KMS-11 (cell line): Measurements from ENCODE around the gene CRTC1.

Source experiments
- H2AFZ ChIP-seq: fragments of 200-600 bp; sonication (generic); 2 replicates; pipeline ENCODE4 v1.6.1; 2016; ENCODE audit warnings: antibody characterized with exemption, mixed run types, low read depth
- H3K27ac ChIP-seq: fragments of 200-600 bp; sonication (generic); 2 replicates; pipeline ENCODE4 v1.6.1; 2016; ENCODE audit warnings: mild to moderate bottlenecking, mixed run types
- H3K27me3 ChIP-seq: fragments of 200-600 bp; sonication (generic); 2 replicates; pipeline ENCODE4 v1.6.1; 2017; ENCODE audit warnings: mild to moderate bottlenecking, low read depth, mixed run types, moderate library complexity; ENCODE audit not compliant: insufficient read depth
- H3K36me3 ChIP-seq: fragments of 200-600 bp; sonication (generic); 2 replicates; pipeline ENCODE4 v1.6.1; 2017; ENCODE audit warnings: mild to moderate bottlenecking, mixed run types; ENCODE audit not compliant: insufficient read depth
- H3K4me1 ChIP-seq: fragments of 200-600 bp; sonication (generic); 2 replicates; pipeline ENCODE4 v1.6.1; 2016; ENCODE audit warnings: mild to moderate bottlenecking, low read depth, mixed run types; ENCODE audit not compliant: poor library complexity, severe bottlenecking
- H3K4me2 ChIP-seq: fragments of 200-600 bp; sonication (generic); 2 replicates; pipeline ENCODE4 v1.7.0; 2016; ENCODE audit warnings: mild to moderate bottlenecking, mixed run types
- H3K4me3 ChIP-seq: fragments of 200-600 bp; sonication (generic); IDR thresholded peaks from 2 replicates; pipeline ENCODE4 v1.6.1; 2017; ENCODE audit warnings: low read depth, low read length, mixed read lengths; ENCODE audit not compliant: insufficient read depth
- H3K79me2 ChIP-seq: fragments of 200-600 bp; sonication (generic); 2 replicates; pipeline ENCODE4 v1.6.1; 2016; ENCODE audit warnings: low read depth, mixed run types; ENCODE audit not compliant: insufficient read depth
- H3K9ac ChIP-seq: fragments of 200-600 bp; sonication (generic); 2 replicates; pipeline ENCODE4 v1.6.1; 2016; ENCODE audit warnings: mild to moderate bottlenecking, mixed run types
- H4K20me1 ChIP-seq: fragments of 200-600 bp; sonication (generic); 2 replicates; pipeline ENCODE4 v1.6.1; 2016; ENCODE audit warnings: mild to moderate bottlenecking, mixed run types; ENCODE audit not compliant: insufficient read depth
- TF ChIP-seq, protein P1 (sequence below): fragments of 200-600 bp; sonication (generic); conservative IDR thresholded peaks from 2 replicates; pipeline ENCODE4 v1.6.1; 2017; ENCODE audit warnings: low read depth, mild to moderate bottlenecking, antibody characterized with exemption, low read length, moderate library complexity, mixed read lengths

The CRTC1 gene

DNA sequence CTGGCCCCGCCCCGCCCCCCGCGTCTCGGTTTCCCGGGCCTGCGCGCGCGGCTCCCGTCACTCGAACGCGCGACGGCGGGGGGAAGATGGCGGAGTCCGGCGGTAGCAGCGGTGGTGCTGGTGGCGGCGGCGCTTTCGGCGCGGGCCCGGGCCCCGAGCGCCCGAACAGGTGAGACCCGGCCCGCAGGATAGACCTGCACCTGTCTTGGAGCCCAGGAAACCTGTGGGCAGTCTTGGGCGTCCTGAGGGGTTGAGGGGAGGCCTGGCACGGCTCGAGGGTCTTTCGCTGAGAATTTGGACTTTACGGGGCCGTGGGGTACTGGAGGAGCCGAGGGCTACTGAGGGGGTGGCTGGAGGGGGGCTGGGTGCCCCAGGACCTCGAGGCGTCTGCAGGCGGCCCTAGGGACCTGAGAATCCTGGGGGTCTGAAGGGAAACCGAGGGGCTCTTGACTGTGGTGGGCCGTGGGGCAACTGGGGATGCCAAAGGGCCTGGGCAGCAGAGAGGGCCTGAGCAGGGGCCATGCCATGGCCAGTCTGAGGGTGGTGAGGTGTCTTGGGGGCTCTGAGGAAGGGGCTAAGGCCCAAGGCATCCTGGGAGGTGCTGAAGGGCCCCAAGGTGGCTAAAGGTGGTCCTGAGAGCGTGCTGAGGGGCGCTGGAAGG lies 46.4 kb upstream of the CRTC1 start, which contains the start of gene KLHL26:
KLHL26 (plus strand) TSS at position 60 of the 661 bp plus-strand sequence; CDS start at position 87, 27 bp downstream.
- Histone ChIP-seq H3K27me3 (no peaks in the 10 kb centered on the region; the same call in 1 of the 2 replicates), H3K4me2 (peak within 1 kb of the TSS; percentile 88), H3K79me2 (peaks cover 9% of the 10 kb centered on the region; the same call in 1 of the 2 replicates), H3K9ac (peak within 1 kb of the TSS; percentile 89), H3K27ac (peak within 1 kb of the TSS; percentile 32; the same call in 1 of the 2 replicates), H3K4me1 (peaks cover 29% of the 10 kb centered on the region), H4K20me1 (no peaks in the 10 kb centered on the region), H2AFZ (peak within 1 kb of the TSS; percentile 71), H3K36me3 (no peaks in the 10 kb centered on the region), H3K4me3 (no peak within 1 kb of the TSS)
- TF ChIP-seq, protein P1, sequence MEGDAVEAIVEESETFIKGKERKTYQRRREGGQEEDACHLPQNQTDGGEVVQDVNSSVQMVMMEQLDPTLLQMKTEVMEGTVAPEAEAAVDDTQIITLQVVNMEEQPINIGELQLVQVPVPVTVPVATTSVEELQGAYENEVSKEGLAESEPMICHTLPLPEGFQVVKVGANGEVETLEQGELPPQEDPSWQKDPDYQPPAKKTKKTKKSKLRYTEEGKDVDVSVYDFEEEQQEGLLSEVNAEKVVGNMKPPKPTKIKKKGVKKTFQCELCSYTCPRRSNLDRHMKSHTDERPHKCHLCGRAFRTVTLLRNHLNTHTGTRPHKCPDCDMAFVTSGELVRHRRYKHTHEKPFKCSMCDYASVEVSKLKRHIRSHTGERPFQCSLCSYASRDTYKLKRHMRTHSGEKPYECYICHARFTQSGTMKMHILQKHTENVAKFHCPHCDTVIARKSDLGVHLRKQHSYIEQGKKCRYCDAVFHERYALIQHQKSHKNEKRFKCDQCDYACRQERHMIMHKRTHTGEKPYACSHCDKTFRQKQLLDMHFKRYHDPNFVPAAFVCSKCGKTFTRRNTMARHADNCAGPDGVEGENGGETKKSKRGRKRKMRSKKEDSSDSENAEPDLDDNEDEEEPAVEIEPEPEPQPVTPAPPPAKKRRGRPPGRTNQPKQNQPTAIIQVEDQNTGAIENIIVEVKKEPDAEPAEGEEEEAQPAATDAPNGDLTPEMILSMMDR, result no peak

DNA sequence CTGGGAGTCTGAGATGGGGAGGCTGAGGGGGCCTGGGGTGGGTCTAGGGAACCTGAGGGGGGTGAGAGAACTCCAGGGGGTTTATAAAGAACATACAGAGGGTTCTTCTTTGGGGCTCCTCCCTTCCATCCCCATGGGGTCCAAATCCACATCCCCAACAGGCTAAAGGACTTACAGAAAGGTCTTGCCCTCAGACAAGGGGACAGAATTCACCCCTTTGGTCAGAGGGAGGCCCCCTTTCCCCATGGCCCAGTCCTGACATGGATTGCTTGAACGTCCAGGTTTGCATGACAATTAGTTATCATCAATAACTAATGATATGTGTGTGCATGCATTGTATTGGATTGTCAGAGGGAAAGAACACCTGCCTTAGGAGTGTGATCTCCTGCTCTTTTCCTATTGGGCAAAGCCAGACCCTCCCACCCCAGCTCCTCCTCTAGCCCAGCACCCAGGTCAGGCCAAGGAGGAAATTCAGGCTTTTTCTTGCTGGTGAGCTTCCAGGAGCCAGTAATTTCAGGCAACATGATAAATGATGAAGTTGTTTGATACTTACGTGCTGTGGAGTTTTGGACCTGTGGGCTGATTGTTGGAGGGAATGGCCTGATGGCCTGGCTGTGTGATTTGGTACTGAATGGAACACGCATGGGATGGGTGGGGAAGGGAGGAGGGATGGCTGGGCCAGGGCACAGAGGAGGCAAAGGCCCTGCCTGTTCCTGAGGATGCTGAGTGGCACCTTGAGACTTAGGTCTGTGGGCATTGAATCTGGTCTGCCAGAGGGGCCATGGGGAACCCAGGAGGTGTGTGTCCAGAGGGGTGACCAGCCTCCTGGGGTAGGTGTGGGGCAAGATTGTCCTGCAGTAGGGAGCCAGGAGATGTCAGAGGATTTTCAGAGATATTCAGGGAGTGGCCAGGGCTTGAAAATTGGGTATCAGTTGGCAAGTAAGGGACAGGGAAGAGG lies 45.5 kb upstream of the CRTC1 start:
- no peak overlapping the region for H3K27ac ChIP-seq
- H3K36me3 ChIP-seq, result no peaks in the 10 kb centered on the region
- H3K9ac ChIP-seq, result peak overlapping the region; percentile 89; the same call in 1 of the 2 replicates
- TF ChIP-seq, protein P1, result no peak
- H3K4me1 ChIP-seq, result peaks cover 22% of the 10 kb centered on the region
- H4K20me1 ChIP-seq, result no peaks in the 10 kb centered on the region
- no peak overlapping the region for H2AFZ ChIP-seq
- no peaks in the 10 kb centered on the region for H3K27me3 ChIP-seq
- H3K4me3 ChIP-seq, result no peak overlapping the region
- H3K4me2 ChIP-seq, result peak overlapping the region; percentile 53
- H3K79me2 ChIP-seq, result peaks cover 9% of the 10 kb centered on the region; the same call in 1 of the 2 replicates

DNA sequence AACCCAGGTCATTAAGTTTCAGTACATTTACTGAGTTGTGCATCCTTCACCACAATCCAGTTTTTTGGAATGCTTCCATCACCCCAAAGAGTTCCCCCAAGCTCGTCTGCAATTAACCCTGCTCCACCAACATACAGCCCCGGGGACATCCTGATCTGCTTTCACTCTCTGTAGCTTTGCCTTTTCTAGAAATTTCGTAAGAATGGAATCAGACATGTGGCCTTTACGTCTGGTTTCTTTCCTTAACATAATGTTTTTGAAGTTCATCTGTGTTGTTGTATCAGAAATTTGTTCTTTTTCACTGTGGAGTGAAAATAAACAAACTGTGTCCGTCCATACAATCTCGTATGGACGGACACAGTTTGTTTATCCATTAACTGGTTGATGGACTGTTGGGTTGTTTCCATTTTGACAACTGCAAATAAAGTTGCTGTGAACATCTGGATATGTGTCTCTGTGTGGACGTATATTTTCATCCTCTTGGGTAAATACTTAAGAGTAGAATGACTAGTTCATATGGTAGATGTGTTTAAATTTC lies 43.7 kb upstream of the CRTC1 start:
- Histone ChIP-seq H3K27ac (no peak overlapping the region), H3K9ac (no peak overlapping the region), H2AFZ (no peak overlapping the region), H3K36me3 (no peaks in the 10 kb centered on the region), H3K27me3 (no peaks in the 10 kb centered on the region), H3K4me1 (peaks cover 16% of the 10 kb centered on the region), H4K20me1 (no peaks in the 10 kb centered on the region), H3K4me3 (no peak overlapping the region), H3K4me2 (no peak overlapping the region), H3K79me2 (peaks cover 9% of the 10 kb centered on the region; the same call in 1 of the 2 replicates)
- TF ChIP-seq, protein P1, result no peak

DNA sequence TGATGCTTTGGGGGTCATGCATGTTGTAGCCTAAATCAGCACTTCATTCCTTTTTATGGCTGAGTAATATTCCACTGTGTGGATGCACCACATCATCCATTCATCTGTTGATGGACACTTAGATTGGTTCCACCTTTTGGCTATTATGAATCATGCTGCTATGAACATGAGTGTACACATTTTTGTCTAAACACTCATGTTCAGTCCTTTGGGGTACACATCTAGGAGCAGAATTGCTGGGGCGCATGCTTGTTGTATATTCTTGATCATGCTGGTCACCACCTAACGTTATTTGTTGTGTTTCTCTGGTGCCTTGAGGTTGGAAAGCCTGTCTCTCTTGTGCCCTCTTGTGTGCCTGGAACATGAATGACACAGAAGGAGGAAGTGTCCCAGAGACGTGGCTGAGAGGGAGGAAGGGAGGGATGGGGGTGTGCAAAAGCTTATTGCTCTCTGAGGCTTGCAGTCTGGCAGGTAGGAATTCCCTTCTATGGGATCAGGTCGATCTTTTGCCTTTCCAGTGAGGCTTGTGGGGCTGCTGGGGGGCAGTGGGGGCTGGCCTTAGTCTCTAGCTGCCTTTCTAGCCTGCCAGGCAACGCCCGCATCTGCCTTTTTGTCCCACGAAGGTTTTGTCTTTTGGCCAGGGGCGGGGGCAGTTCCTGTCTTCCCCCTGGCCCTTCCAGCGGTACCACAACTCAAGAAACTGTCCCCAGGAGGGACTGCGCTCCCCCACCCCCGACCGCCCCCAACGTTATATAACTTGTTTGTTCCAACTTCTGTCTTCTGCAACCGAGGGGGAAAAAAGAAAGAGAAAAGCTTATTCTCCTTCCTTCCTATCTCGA lies 39.1 kb upstream of the CRTC1 start:
- no peak overlapping the region for H2AFZ ChIP-seq
- H3K27ac ChIP-seq, result no peak overlapping the region
- H3K79me2 ChIP-seq, result peaks cover 4% of the 10 kb centered on the region; the same call in 1 of the 2 replicates
- TF ChIP-seq, protein P1, result no peak
- H3K9ac ChIP-seq, result no peak overlapping the region
- H3K36me3 ChIP-seq, result no peaks in the 10 kb centered on the region
- no peak overlapping the region for H3K4me3 ChIP-seq
- no peaks in the 10 kb centered on the region for H4K20me1 ChIP-seq
- no peak overlapping the region for H3K4me2 ChIP-seq
- H3K27me3 ChIP-seq, result no peaks in the 10 kb centered on the region
- no peaks in the 10 kb centered on the region for H3K4me1 ChIP-seq
